Lower leg skin (tissue), 3 donors: ENCODE data around the gene ASAP2.

ENCODE experiments used
- CTCF ChIP-seq, 3 donors: fragments of 450-650 bp; IDR thresholded peaks; one replicate each; pipeline ENCODE4 v1.5.1; 2016; ENCODE audit warnings: antibody characterized with exemption in 3 of 3, mild to moderate bottlenecking in 3 of 3, moderate library complexity in 2 of 3
- POLR2A ChIP-seq, 2 donors: fragments of 450-650 bp; IDR thresholded peaks; one replicate each; pipeline ENCODE4 v1.6.1; 2016 to 2017; ENCODE audit warnings: antibody characterized with exemption in 2 of 2, mild to moderate bottlenecking in 1 of 2, moderate library complexity in 1 of 2

- TF ChIP-seq CTCF (IDR thresholded peaks at IDR 0.05) (no peak), POLR2A (IDR thresholded peaks at IDR 0.05) (no peak)
Observed at GRCh38 chr2:9373476-9373875, 166.9 kb downstream of the ASAP2 start.
